Endometrial microvascular endothelial cells (primary cell): ENCODE measurements around the gene CLRN3. TPM values are rescaled to one million over a fixed set of nuclear protein-coding genes. Genes with fewer than 3 reads are reported as not detected.

Experiments used
- in situ Hi-C: cut with HindIII; loops from 2 replicates; pipeline ENCODE4 v1.10.0; 2017; ENCODE audit warnings: low sequenced_read_pairs, low pct_unique_long_range_greater_than_20kb; ENCODE audit errors: inconsistent ontology term
- total RNA-seq: library from RNA; depleted of rRNA; stranded (reverse); fragments of >200 nt; gene quantifications from one replicate; pipeline ENCODE4 v1.2.3, GENCODE V29; 2015; ENCODE audit errors: inconsistent ontology term

The CLRN3 gene
- total RNA-seq, 1 donor from 2014 or later, result not detected

- in situ Hi-C loops, result no loop called here
These were observed 12.5 kb upstream of the CLRN3 start for GRCh38 chr10:127905001-127905847.

- in situ Hi-C loops, result no loop called here
These were observed 11.7 kb upstream of the CLRN3 start for GRCh38 chr10:127904311-127905000.

- in situ Hi-C loops, result no loop called here
These were observed 11.0 kb upstream of the CLRN3 start for GRCh38 chr10:127903789-127904188.

GRCh38 chr10:127899766-127900387, 7.1 kb upstream of the CLRN3 start:
- in situ Hi-C loops, result no loop called here

- in situ Hi-C loops, result no loop called here
These were observed 4.4 kb upstream of the CLRN3 start for GRCh38 chr10:127897177-127897576.

GRCh38 chr10:127896590-127896989, 3.8 kb upstream of the CLRN3 start:
- in situ Hi-C loops, result no loop called here

GRCh38 chr10:127894146-127894545, 1.4 kb upstream of the CLRN3 start:
- in situ Hi-C loops, result no loop called here

- in situ Hi-C loops, result no loop called here
These were observed 1.9 kb downstream of the CLRN3 start for GRCh38 chr10:127890832-127891334.

- in situ Hi-C loops, result no loop called here
These were observed 2.5 kb downstream of the CLRN3 start for GRCh38 chr10:127890216-127890615.

- in situ Hi-C loops, result no loop called here
These were observed 3.0 kb downstream of the CLRN3 start for GRCh38 chr10:127889605-127890195.

GRCh38 chr10:127888521-127889312, 4.0 kb downstream of the CLRN3 start:
- in situ Hi-C loops, result no loop called here

- in situ Hi-C loops, result no loop called here
These were observed 5.0 kb downstream of the CLRN3 start for GRCh38 chr10:127887541-127888415.

- in situ Hi-C loops, result no loop called here
These were observed 6.2 kb downstream of the CLRN3 start for GRCh38 chr10:127886371-127887051.

- in situ Hi-C loops, result no loop called here
These were observed 8.2 kb downstream of the CLRN3 start for GRCh38 chr10:127884501-127884900.

GRCh38 chr10:127883516-127883915, 9.2 kb downstream of the CLRN3 start:
- in situ Hi-C loops, result no loop called here

- in situ Hi-C loops, result no loop called here
These were observed 9.8 kb downstream of the CLRN3 start for GRCh38 chr10:127882801-127883459.

GRCh38 chr10:127882391-127882790, 10.3 kb downstream of the CLRN3 start:
- in situ Hi-C loops, result no loop called here
